NB4 (cell line): ENCODE data around the gene MPND.

Experiments used
- MYC ChIP-seq: IDR thresholded peaks from 2 replicates; pipeline ENCODE4 v1.6.1; 2011; ENCODE audit warnings: low read depth, low read length
- POLR2A ChIP-seq: IDR thresholded peaks from 2 replicates; pipeline ENCODE4 v1.6.1; 2011; ENCODE audit warnings: mild to moderate bottlenecking; ENCODE audit not compliant: insufficient read length; ENCODE audit errors: extremely low read depth
- TF ChIP-seq, protein P1 (sequence below): IDR thresholded peaks from one replicate; pipeline ENCODE4 v1.5.1; 2012; ENCODE audit warnings: low read depth, low read length

- no peak for TF ChIP-seq POLR2A
- TF ChIP-seq, protein P1, sequence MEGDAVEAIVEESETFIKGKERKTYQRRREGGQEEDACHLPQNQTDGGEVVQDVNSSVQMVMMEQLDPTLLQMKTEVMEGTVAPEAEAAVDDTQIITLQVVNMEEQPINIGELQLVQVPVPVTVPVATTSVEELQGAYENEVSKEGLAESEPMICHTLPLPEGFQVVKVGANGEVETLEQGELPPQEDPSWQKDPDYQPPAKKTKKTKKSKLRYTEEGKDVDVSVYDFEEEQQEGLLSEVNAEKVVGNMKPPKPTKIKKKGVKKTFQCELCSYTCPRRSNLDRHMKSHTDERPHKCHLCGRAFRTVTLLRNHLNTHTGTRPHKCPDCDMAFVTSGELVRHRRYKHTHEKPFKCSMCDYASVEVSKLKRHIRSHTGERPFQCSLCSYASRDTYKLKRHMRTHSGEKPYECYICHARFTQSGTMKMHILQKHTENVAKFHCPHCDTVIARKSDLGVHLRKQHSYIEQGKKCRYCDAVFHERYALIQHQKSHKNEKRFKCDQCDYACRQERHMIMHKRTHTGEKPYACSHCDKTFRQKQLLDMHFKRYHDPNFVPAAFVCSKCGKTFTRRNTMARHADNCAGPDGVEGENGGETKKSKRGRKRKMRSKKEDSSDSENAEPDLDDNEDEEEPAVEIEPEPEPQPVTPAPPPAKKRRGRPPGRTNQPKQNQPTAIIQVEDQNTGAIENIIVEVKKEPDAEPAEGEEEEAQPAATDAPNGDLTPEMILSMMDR, result no peak
- TF ChIP-seq MYC, result no peak
Observed at GRCh38 chr19:4347521-4347920, 4.2 kb downstream of the MPND start.
